GM19452 (cell line): ENCODE results near the gene C13orf46.
"Not testable (repeated sequence)": the region's sequence is repeated elsewhere in the genome, so short reads cannot be mapped to it uniquely, and the experiment has no call there.

ENCODE experiments used
- ATAC-seq: cut with Tn5 transposase; IDR thresholded peaks from one replicate; pipeline ENCODE4 v1.9.1; 2021; ENCODE audit not compliant: unreplicated experiment

The C13orf46 gene

GRCh38 chr13:113926951-113927660 is 46.8 kb downstream of the C13orf46 start:
- no peak for ATAC-seq

GRCh38 chr13:113926301-113926761 is 47.5 kb downstream of the C13orf46 start:
- ATAC-seq = no peak

GRCh38 chr13:113924184-113924901 is 49.5 kb downstream of the C13orf46 start:
- no peak for ATAC-seq

- no peak for ATAC-seq
Observed at GRCh38 chr13:113923376-113924063, 50.4 kb downstream of the C13orf46 start.

GRCh38 chr13:113922412-113923118 is 51.3 kb downstream of the C13orf46 start:
- no peak for ATAC-seq

GRCh38 chr13:113921763-113922162 is 52.1 kb downstream of the C13orf46 start:
- ATAC-seq = no peak

- ATAC-seq = no peak
Observed at GRCh38 chr13:113920606-113921286, 53.1 kb downstream of the C13orf46 start.

GRCh38 chr13:113919761-113920559 is 53.9 kb downstream of the C13orf46 start:
- ATAC-seq = no peak

GRCh38 chr13:113918981-113919701 is 54.7 kb downstream of the C13orf46 start:
- ATAC-seq = no peak

GRCh38 chr13:113918580-113918979 is 55.3 kb downstream of the C13orf46 start:
- ATAC-seq = no peak

- ATAC-seq = no peak
Observed at GRCh38 chr13:113917594-113918371, 56.1 kb downstream of the C13orf46 start.

- no peak for ATAC-seq
Observed at GRCh38 chr13:113917096-113917495, 56.8 kb downstream of the C13orf46 start.

- no peak for ATAC-seq
Observed at GRCh38 chr13:113916330-113916815, 57.5 kb downstream of the C13orf46 start.

- no peak for ATAC-seq
Observed at GRCh38 chr13:113915786-113916329, 58.0 kb downstream of the C13orf46 start.

GRCh38 chr13:113915012-113915763 is 58.7 kb downstream of the C13orf46 start:
- ATAC-seq = no peak

GRCh38 chr13:113914333-113915011 is 59.4 kb downstream of the C13orf46 start:
- no peak for ATAC-seq

- not testable (repeated sequence) for ATAC-seq
Observed at GRCh38 chr13:113913838-113914237, 60.0 kb downstream of the C13orf46 start.
